GM12892 (cell line): ENCODE measurements around the gene TSPAN10.

Source experiments
- POLR2AphosphoS5 ChIP-seq: IDR thresholded peaks from 2 replicates; pipeline ENCODE4 v1.6.1; 2011; ENCODE audit warnings: low read depth, low read length, control low read depth
- TAF1 ChIP-seq: IDR thresholded peaks from 2 replicates; pipeline ENCODE4 v1.6.1; 2011; ENCODE audit warnings: low read depth, mild to moderate bottlenecking, control low read depth, low read length, borderline replicate concordance

- no peak for TF ChIP-seq TAF1
- TF ChIP-seq POLR2AphosphoS5: no peak
Observed at GRCh38 chr17:81630274-81630673, 6.7 kb upstream of the TSPAN10 start.
